Right lobe of liver (tissue), 6 donors: ENCODE results near the gene MAST4. TPM values are rescaled to one million over a fixed set of nuclear protein-coding genes. Genes with fewer than 3 reads are reported as not detected.

Experiments
- ATAC-seq, 4 donors: fragments of 200-7000 bp; cut with Tn5 transposase; one replicate each; pipeline ENCODE4 v1.9.1; 2020; ENCODE audit warnings: mild to moderate bottlenecking in 4 of 4, moderate library complexity in 4 of 4
- DNase-seq, 3 donors: peaks; one replicate each; pipeline ENCODE4 v3.0.0-alpha.2; 2020
- H3K27ac ChIP-seq, 3 donors: fragments of 200-600 bp; one replicate each; pipeline ENCODE4 v1.8.0; 2022
- H3K27me3 ChIP-seq, 2 donors: fragments of 200-600 bp; one replicate each; pipeline ENCODE4 v1.8.0; 2022
- H3K36me3 ChIP-seq, 4 donors: fragments of 200-600 bp; sonication (generic) in 1 of 4; one replicate each; pipeline versions ENCODE4 v1.5.1 to v1.8.0; 2017 to 2022; ENCODE audit warnings: control low read depth in 1 of 4
- H3K4me1 ChIP-seq, 4 donors: fragments of 200-600 bp; sonication (generic) in 1 of 4; one replicate each; pipeline versions ENCODE4 v1.5.1 to v1.8.0; 2017 to 2022; ENCODE audit warnings: control low read depth in 1 of 4
- H3K4me3 ChIP-seq, 3 donors: fragments of 200-600 bp; one replicate each; pipeline ENCODE4 v1.8.0; 2022
- H3K9me3 ChIP-seq, 4 donors: fragments of 200-600 bp; sonication (generic) in 1 of 4; one replicate each; pipeline versions ENCODE4 v1.5.1 to v1.8.0; 2017 to 2022; ENCODE audit warnings: control low read depth in 1 of 4
- CTCF ChIP-seq, 4 donors: fragments of 200-600 bp in 3 of 4; fragments of 450-650 bp in 1 of 4; IDR thresholded peaks; one replicate each; pipeline versions ENCODE4 v1.5.1 to v1.8.0; 2016 to 2022; ENCODE audit warnings: antibody characterized with exemption in 4 of 4, mild to moderate bottlenecking in 2 of 4
- POLR2A ChIP-seq: fragments of 450-650 bp; IDR thresholded peaks from one replicate; pipeline ENCODE4 v1.6.1; 2017; ENCODE audit warnings: antibody characterized with exemption, mild to moderate bottlenecking
- WGBS: methylation state at CpG from one replicate; pipeline ENCODE4 v1.1.6; 2018; ENCODE audit warnings: low coverage, low lambda C conversion rate; ENCODE audit not compliant: insufficient coverage; ENCODE audit errors: missing lambda C conversion rate; 5-methylcytosine and 5-hydroxymethylcytosine counted together
- intact Hi-C, 2 donors: fragments of 100-400 bp; cut with DNase I; formaldehyde crosslinking; loops; one replicate each; pipeline versions ENCODE4 v1.11.2 to v1.14.1; 2022
- total RNA-seq, 6 experiments: library from RNA; depleted of rRNA in 2 of 6; stranded (reverse); fragments of >200 nt in 2 of 6; fragmentation: NEBNext Ultra II Directional in 3 of 6; extraction: Animal tissue kit (Norgen Biotek cat#: 25700) in 3 of 6; gene quantifications; one replicate each; pipeline versions ENCODE4 v1.1.0 to v1.2.4, GENCODE V29; 2016 to 2023
- donor health status: DM: no; HTN: yes; CAD: no.
- donor health status: DM: no; HTN: no; CAD: no.
- donor health status: DM: no; HTN: no; CAD: no.
- donor health status: DM: no; HTN: yes; CAD: no.
- donor health status: DM: no; HTN: yes; CAD: no.

The MAST4 gene
- total RNA-seq, 6 experiments from 2014 or later, result 9.4 to 23.5 (median 13.9) TPM

GRCh38 chr5:66903218-66903617, 307.0 kb downstream of the MAST4 start:
- intact Hi-C loops, result no loop called here
- Histone ChIP-seq H3K36me3 (no peaks in the 10 kb centered on the region), H3K4me3 (no peak overlapping the region), H3K27ac (no peak overlapping the region), H3K4me1 (no peaks in the 10 kb centered on the region), H3K27me3 (no peaks in the 10 kb centered on the region), H3K9me3 (no peaks in the 10 kb centered on the region)
- WGBS, result 88% methylated on average over 1 of the region's 1 CpG
- TF ChIP-seq POLR2A (no peak), CTCF (IDR thresholded peaks at IDR 0.05) (no peak)
- no peak for ATAC-seq
- DNase-seq, result no peak

- H3K9me3 ChIP-seq, result no peaks in the 10 kb centered on the region
- no peak for ATAC-seq
- TF ChIP-seq CTCF (IDR thresholded peaks at IDR 0.05), result no peak
- TF ChIP-seq POLR2A, result no peak
- no peak for DNase-seq
- no peak overlapping the region for H3K27ac ChIP-seq
- intact Hi-C loops, result no loop called here
- H3K4me3 ChIP-seq, result no peak overlapping the region
- H3K4me1 ChIP-seq, result no peaks in the 10 kb centered on the region
- no peaks in the 10 kb centered on the region for H3K27me3 ChIP-seq
- H3K36me3 ChIP-seq, result no peaks in the 10 kb centered on the region
- WGBS, result 76% methylated on average over 3 of the region's 3 CpGs
Measured at GRCh38 chr5:66903709-66904108, 307.5 kb downstream of the MAST4 start.

- intact Hi-C loops, result no loop called here
- Histone ChIP-seq H3K27me3 (no peaks in the 10 kb centered on the region), H3K36me3 (no peaks in the 10 kb centered on the region), H3K4me1 (no peaks in the 10 kb centered on the region), H3K4me3 (no peak overlapping the region), H3K9me3 (no peaks in the 10 kb centered on the region), H3K27ac (no peak overlapping the region)
- DNase-seq, result no peak
- no peak for ATAC-seq
- WGBS, result 36% methylated on average over 3 of the region's 3 CpGs
- TF ChIP-seq CTCF (IDR thresholded peaks at IDR 0.05), result no peak
- no peak for TF ChIP-seq POLR2A
Measured at GRCh38 chr5:66904189-66904588, 308.0 kb downstream of the MAST4 start.

- no peaks in the 10 kb centered on the region for H3K4me1 ChIP-seq
- no peak for TF ChIP-seq CTCF (IDR thresholded peaks at IDR 0.05)
- no peak for TF ChIP-seq POLR2A
- H3K9me3 ChIP-seq, result no peaks in the 10 kb centered on the region
- ATAC-seq, result no peak
- no peaks in the 10 kb centered on the region for H3K27me3 ChIP-seq
- 77% methylated on average over 2 of the region's 3 CpGs for WGBS
- H3K4me3 ChIP-seq, result no peak overlapping the region
- H3K36me3 ChIP-seq, result no peaks in the 10 kb centered on the region
- DNase-seq, result no peak
- no peak overlapping the region for H3K27ac ChIP-seq
- intact Hi-C loops, result no loop called here
Measured at GRCh38 chr5:66906021-66906420, 309.8 kb downstream of the MAST4 start.

GRCh38 chr5:66908230-66908629, 312.0 kb downstream of the MAST4 start:
- no peak for TF ChIP-seq POLR2A
- H3K9me3 ChIP-seq, result no peaks in the 10 kb centered on the region
- H3K36me3 ChIP-seq, result no peaks in the 10 kb centered on the region
- intact Hi-C loops, result no loop called here
- no peak overlapping the region for H3K4me3 ChIP-seq
- H3K27me3 ChIP-seq, result no peaks in the 10 kb centered on the region
- no peak for DNase-seq
- H3K4me1 ChIP-seq, result no peaks in the 10 kb centered on the region
- H3K27ac ChIP-seq, result no peak overlapping the region
- 24% methylated on average over 1 of the region's 1 CpG for WGBS
- ATAC-seq, result no peak
